ENCODE measurements around the gene PRB2. TPM values are rescaled to one million over a fixed set of nuclear protein-coding genes. Genes with fewer than 3 reads are reported as not detected.
"Not testable (repeated sequence)": the region's sequence is repeated elsewhere in the genome, so short reads cannot be mapped to it uniquely, and the experiment has no call there.

Gene PRB2
- total RNA-seq (2022) (not detected in 2 replicates), Bru-seq, nascent RNA (not detected), BruChase-seq, experiment 1, labeled RNA remaining after a 6-hour chase (not detected), BruChase-seq, experiment 2, labeled RNA remaining after a 2-hour chase (not detected)
- long read RNA-seq = 0 reads

- H3K4me3 Mint-ChIP-seq (ENCODE audit: low read depth, unreplicated experiment); H3K4me1 Mint-ChIP-seq (ENCODE audit: low read depth, unreplicated experiment); intact Hi-C loops (cut with micrococcal nuclease; ENCODE audit: unreplicated experiment); CTCF ChIA-PET; H3K9me3 Mint-ChIP-seq (ENCODE audit: low read depth, unreplicated experiment); DNase-seq; BruUV-seq (replicated peaks); H3K36me3 Mint-ChIP-seq (ENCODE audit: insufficient read depth, unreplicated experiment); H3K27ac Mint-ChIP-seq (ENCODE audit: unreplicated experiment): not testable (repeated sequence)
- peaks cover 53% of the 10 kb centered on the region for H3K27me3 Mint-ChIP-seq (ENCODE audit: unreplicated experiment)
These were observed at the start of gene PRB2 for GRCh38 chr12:11395467-11395866. TSS of gene PRB2 (minus strand) at chr12:11395567. CDS start at chr12:11395529, 38 bp downstream.

DNA sequence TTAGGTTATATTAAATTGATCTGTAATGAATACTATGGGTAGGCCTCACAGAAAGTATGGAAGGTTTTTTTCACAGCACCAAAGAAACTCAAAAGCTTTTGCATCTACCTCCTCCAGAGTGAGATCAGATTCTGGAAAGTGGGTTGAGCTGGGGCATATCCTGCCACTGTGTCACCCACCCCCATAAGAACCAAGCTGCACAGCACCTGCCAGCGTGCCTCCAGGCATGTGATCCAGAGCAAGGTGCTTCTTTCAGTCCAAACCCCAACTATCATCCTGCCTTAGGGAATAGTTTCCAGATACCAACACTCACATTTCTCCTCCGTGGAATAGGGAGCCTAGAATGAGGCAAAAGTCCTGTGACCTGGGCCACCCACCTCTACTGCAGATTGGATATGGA lies 42.6 kb upstream of the PRB2 start:
- H3K4me3 Mint-ChIP-seq (ENCODE audit: low read depth, unreplicated experiment) = no peak overlapping the region
- CTCF ChIA-PET = interaction anchor here (0.6 to 0.7 kb wide), 2 partner anchors 74 to 796 kb away, joined by 3 to 4 read pairs; no protein-coding TSS in a partner anchor
- intact Hi-C loops (cut with micrococcal nuclease; ENCODE audit: unreplicated experiment) = no loop called here
- TF ChIP-seq CTCF (IDR thresholded peaks at IDR 0.05; ENCODE audit: unreplicated experiment) = no peak
- no peak for DNase-seq
- no peaks in the 10 kb centered on the region for H3K36me3 Mint-ChIP-seq (ENCODE audit: insufficient read depth, unreplicated experiment)
- BruUV-seq (replicated peaks) = no TSS peak
- peaks cover 63% of the 10 kb centered on the region for H3K27me3 Mint-ChIP-seq (ENCODE audit: unreplicated experiment)
- H3K27ac Mint-ChIP-seq (ENCODE audit: unreplicated experiment) = no peak overlapping the region
- H3K9me3 Mint-ChIP-seq (ENCODE audit: low read depth, unreplicated experiment) = peaks cover 2% of the 10 kb centered on the region
- no peaks in the 10 kb centered on the region for H3K4me1 Mint-ChIP-seq (ENCODE audit: low read depth, unreplicated experiment)

GRCh38 chr12:11433664-11434063 lies 38.3 kb upstream of the PRB2 start:
- Mint-ChIP-seq H3K27me3 (ENCODE audit: unreplicated experiment) (peaks cover 66% of the 10 kb centered on the region), H3K36me3 (ENCODE audit: insufficient read depth, unreplicated experiment) (no peaks in the 10 kb centered on the region), H3K27ac (ENCODE audit: unreplicated experiment) (no peak overlapping the region), H3K4me3 (ENCODE audit: low read depth, unreplicated experiment) (no peak overlapping the region), H3K9me3 (ENCODE audit: low read depth, unreplicated experiment) (no peaks in the 10 kb centered on the region), H3K4me1 (ENCODE audit: low read depth, unreplicated experiment) (no peaks in the 10 kb centered on the region)
- no TSS peak for BruUV-seq (replicated peaks)
- no peak for DNase-seq
- CTCF ChIA-PET = no interaction called here
- intact Hi-C loops (cut with micrococcal nuclease; ENCODE audit: unreplicated experiment) = no loop called here
- no peak for TF ChIP-seq CTCF (IDR thresholded peaks at IDR 0.05; ENCODE audit: unreplicated experiment)

DNA sequence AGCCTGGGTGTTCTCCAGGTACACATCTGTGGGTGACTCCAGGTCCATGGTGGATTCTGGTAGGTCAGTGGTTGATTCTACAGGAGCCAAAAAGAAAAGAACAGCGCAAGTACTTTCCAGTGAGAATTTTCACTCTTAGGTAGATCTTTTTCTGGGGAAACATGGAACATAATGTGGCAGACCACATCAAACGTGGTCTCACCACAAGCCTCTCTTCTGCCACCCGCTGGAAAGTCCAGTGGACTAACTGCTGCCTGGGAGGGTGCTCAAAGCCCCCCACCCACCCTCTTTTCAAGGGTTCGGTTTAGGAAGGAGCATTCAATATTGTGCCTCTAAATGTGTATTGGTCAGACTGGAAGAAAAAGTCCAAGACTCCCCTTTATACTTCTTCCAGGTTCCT lies 36.1 kb upstream of the PRB2 start:
- Mint-ChIP-seq H3K9me3 (ENCODE audit: low read depth, unreplicated experiment) (no peaks in the 10 kb centered on the region), H3K27me3 (ENCODE audit: unreplicated experiment) (peaks cover 88% of the 10 kb centered on the region), H3K4me1 (ENCODE audit: low read depth, unreplicated experiment) (no peaks in the 10 kb centered on the region), H3K4me3 (ENCODE audit: low read depth, unreplicated experiment) (no peak overlapping the region), H3K36me3 (ENCODE audit: insufficient read depth, unreplicated experiment) (no peaks in the 10 kb centered on the region), H3K27ac (ENCODE audit: unreplicated experiment) (no peak overlapping the region)
- CTCF ChIA-PET = no interaction called here
- DNase-seq = no peak
- intact Hi-C loops (cut with micrococcal nuclease; ENCODE audit: unreplicated experiment) = loop anchor here (1.0 kb wide), 1 partner anchor 24 kb away; no protein-coding TSS in a partner anchor
- TF ChIP-seq CTCF (IDR thresholded peaks at IDR 0.05; ENCODE audit: unreplicated experiment) = no peak
- BruUV-seq (replicated peaks) = no TSS peak

GRCh38 chr12:11427341-11427740 lies 32.0 kb upstream of the PRB2 start:
- Mint-ChIP-seq H3K4me3 (ENCODE audit: low read depth, unreplicated experiment) (no peak overlapping the region), H3K27me3 (ENCODE audit: unreplicated experiment) (peaks cover 88% of the 10 kb centered on the region), H3K4me1 (ENCODE audit: low read depth, unreplicated experiment) (no peaks in the 10 kb centered on the region), H3K27ac (ENCODE audit: unreplicated experiment) (no peak overlapping the region), H3K36me3 (ENCODE audit: insufficient read depth, unreplicated experiment) (no peaks in the 10 kb centered on the region), H3K9me3 (ENCODE audit: low read depth, unreplicated experiment) (peaks cover 7% of the 10 kb centered on the region)
- no peak for TF ChIP-seq CTCF (IDR thresholded peaks at IDR 0.05; ENCODE audit: unreplicated experiment)
- intact Hi-C loops (cut with micrococcal nuclease; ENCODE audit: unreplicated experiment) = no loop called here
- no TSS peak for BruUV-seq (replicated peaks)
- CTCF ChIA-PET = no interaction called here
- no peak for DNase-seq
